NT2/D1 (cell line): ENCODE measurements around the gene SMIM13.

Experiments
- SUZ12 ChIP-seq: IDR thresholded peaks from 2 replicates; pipeline ENCODE4 v1.6.1; 2011; ENCODE audit not compliant: insufficient read length, insufficient read depth; ENCODE audit errors: extremely low read depth
- ZNF274 ChIP-seq: IDR thresholded peaks from 2 replicates; pipeline ENCODE4 v1.6.1; 2011; ENCODE audit warnings: mild to moderate bottlenecking, low read depth, low read length

GRCh38 chr6:11043961-11044711 lies 49.5 kb upstream of the SMIM13 start, which contains the start of gene ELOVL2:
- TF ChIP-seq ZNF274 (no peak), SUZ12 (peak; percentile 47)
